Spleen (tissue), 7 donors: ENCODE results near the gene N4BP3.

Source experiments
- POLR2A ChIP-seq, 3 donors: fragments of 450-650 bp; IDR thresholded peaks; one replicate each; pipeline ENCODE4 v1.5.1; 2017; ENCODE audit warnings: antibody characterized with exemption in 3 of 3, mild to moderate bottlenecking in 1 of 3
- POLR2AphosphoS5 ChIP-seq, 3 donors: sonication (generic); formaldehyde crosslinking; IDR thresholded peaks; one replicate each; pipeline ENCODE4 v1.5.1; 2017; ENCODE audit warnings: antibody characterized with exemption in 3 of 3
- TF ChIP-seq, protein P1 (sequence below), 11 experiments: fragments of 200-600 bp in 7 of 11; fragments of 450-650 bp in 4 of 11; sonication (generic) in 4 of 11; IDR thresholded peaks in 8 of 11; conservative IDR thresholded peaks in 3 of 11; 1 replicate in 7 of 11; 2 replicates in 4 of 11; pipeline versions ENCODE4 v1.4.0 to v1.8.0; 2016 to 2021; ENCODE audit warnings: antibody characterized with exemption in 11 of 11, inconsistent platforms in 4 of 11, mild to moderate bottlenecking in 1 of 11
- donor health status: DM: no; HTN: no; CAD: no; lungs with moderate emphysema.
- donor health status: DM: no; HTN: no; CAD: no.
- donor health status: DM: no; HTN: no; CAD: no.

DNA sequence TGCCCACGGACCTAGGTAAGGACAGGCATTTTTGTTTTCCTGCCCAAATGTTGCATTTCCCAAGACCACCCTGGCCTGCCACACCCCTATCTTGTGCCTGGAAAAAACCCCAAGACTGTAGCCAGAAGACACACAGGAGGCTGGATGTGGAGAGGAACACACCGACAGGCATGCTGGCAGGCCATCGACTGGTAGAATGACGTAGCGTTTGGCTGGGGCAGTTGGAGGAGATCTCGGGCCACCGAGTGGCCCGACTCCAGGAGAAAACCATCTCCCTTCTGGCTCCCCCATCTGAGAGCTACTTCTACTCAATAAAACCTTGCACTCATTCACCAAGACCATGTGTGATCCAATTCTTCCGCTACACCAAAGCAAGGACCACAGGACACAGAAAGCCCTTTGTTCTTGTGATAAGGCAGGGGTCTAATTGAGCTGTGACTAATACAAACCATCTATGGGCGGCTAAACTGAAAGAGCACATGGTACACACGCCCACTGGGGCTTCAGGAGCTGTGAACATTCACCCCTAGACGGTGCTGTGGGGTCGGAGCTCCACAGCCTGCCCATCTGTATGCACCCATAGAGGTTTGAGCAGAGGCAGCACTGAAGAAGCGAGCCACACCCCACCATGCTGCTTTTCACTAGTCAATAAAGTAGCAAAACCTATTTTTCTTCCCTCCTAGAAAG lies 38.9 kb upstream of the N4BP3 start:
- TF ChIP-seq, protein P1, sequence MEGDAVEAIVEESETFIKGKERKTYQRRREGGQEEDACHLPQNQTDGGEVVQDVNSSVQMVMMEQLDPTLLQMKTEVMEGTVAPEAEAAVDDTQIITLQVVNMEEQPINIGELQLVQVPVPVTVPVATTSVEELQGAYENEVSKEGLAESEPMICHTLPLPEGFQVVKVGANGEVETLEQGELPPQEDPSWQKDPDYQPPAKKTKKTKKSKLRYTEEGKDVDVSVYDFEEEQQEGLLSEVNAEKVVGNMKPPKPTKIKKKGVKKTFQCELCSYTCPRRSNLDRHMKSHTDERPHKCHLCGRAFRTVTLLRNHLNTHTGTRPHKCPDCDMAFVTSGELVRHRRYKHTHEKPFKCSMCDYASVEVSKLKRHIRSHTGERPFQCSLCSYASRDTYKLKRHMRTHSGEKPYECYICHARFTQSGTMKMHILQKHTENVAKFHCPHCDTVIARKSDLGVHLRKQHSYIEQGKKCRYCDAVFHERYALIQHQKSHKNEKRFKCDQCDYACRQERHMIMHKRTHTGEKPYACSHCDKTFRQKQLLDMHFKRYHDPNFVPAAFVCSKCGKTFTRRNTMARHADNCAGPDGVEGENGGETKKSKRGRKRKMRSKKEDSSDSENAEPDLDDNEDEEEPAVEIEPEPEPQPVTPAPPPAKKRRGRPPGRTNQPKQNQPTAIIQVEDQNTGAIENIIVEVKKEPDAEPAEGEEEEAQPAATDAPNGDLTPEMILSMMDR (IDR thresholded peaks at IDR 0.05 in 8 of 11, conservative IDR thresholded peaks at IDR 0.05 in 3 of 11): no peak
- TF ChIP-seq POLR2AphosphoS5 (IDR thresholded peaks at IDR 0.05): no peak
- TF ChIP-seq POLR2A (IDR thresholded peaks at IDR 0.05): no peak
